B cell (primary cell): ENCODE data around the gene ZSCAN25. TPM values are rescaled to one million over a fixed set of nuclear protein-coding genes. Genes with fewer than 3 reads are reported as not detected.
"Not testable (repeated sequence)": the region's sequence is repeated elsewhere in the genome, so short reads cannot be mapped to it uniquely, and the experiment has no call there.

Experiments
- ATAC-seq: fragments of 200-7000 bp; cut with Tn5 transposase; one replicate; pipeline ENCODE4 v1.10.0; 2021; ENCODE audit warnings: low read depth, mild to moderate bottlenecking, moderate number of reproducible peaks, moderate library complexity
- CTCF ChIA-PET: fragments of 350-600 bp; sonication (Branson Sonifier 250); formaldehyde crosslinking; loops from one replicate; lab custom pipeline; 2021; ENCODE audit warnings: antibody characterized with exemption, inconsistent platforms; lab: Charles Lee
- POLR2A ChIA-PET: fragments of 350-600 bp; sonication (Branson Sonifier 250); formaldehyde crosslinking; loops from one replicate; lab custom pipeline; 2021; ENCODE audit warnings: antibody characterized with exemption; lab: Charles Lee
- DNase-seq: peaks from one replicate; pipeline ENCODE4 v3.0.0; 2013
- H2AFZ ChIP-seq: 2 replicates; pipeline ENCODE4 v1.6.1; 2012; ENCODE audit warnings: mild to moderate bottlenecking, low read depth, low read length; ENCODE audit not compliant: insufficient read depth, poor library complexity, severe bottlenecking
- H3K27ac ChIP-seq, 2 donors: 1 replicate in 1 of 2; 2 replicates in 1 of 2; pipeline ENCODE4 v1.5.1; 2012 to 2013; ENCODE audit warnings: low read length in 2 of 2, mild to moderate bottlenecking in 2 of 2, moderate library complexity in 1 of 2
- H3K27me3 ChIP-seq, 4 experiments: fragments of 200-600 bp in 1 of 4; sonication (generic) in 1 of 4; replicated peaks in 1 of 4; 1 replicate in 2 of 4; 2 replicates in 2 of 4; pipeline versions ENCODE4 v1.6.1 to v1.7.0; 2013 to 2016; ENCODE audit warnings: low read length in 3 of 4, mild to moderate bottlenecking in 2 of 4, mixed read lengths in 1 of 4, moderate library complexity in 1 of 4; ENCODE audit not compliant: insufficient read depth in 4 of 4, control insufficient read depth in 3 of 4; ENCODE audit errors: control extremely low read depth in 1 of 4
- H3K36me3 ChIP-seq, 2 experiments: replicated peaks in 1 of 2; 1 replicate in 1 of 2; 2 replicates in 1 of 2; pipeline versions ENCODE4 v1.6.1 to v1.7.1; 2013; ENCODE audit warnings: low read length in 1 of 2; ENCODE audit not compliant: insufficient read depth in 2 of 2, control insufficient read depth in 1 of 2; ENCODE audit errors: control extremely low read depth in 1 of 2, extremely low read depth in 1 of 2
- H3K4me1 ChIP-seq, 2 donors: fragments of 200-600 bp in 1 of 2; sonication (generic) in 1 of 2; 1 replicate in 1 of 2; 2 replicates in 1 of 2; pipeline versions ENCODE4 v1.5.1 to v1.6.1; 2013 to 2017; ENCODE audit warnings: low read length in 2 of 2; ENCODE audit not compliant: control insufficient read depth in 2 of 2, insufficient read depth in 2 of 2
- H3K4me2 ChIP-seq: replicated peaks from 2 replicates; pipeline ENCODE3; 2012; ENCODE audit warnings: mild to moderate bottlenecking, low read depth, low read length; ENCODE audit not compliant: poor library complexity, severe bottlenecking
- H3K4me3 ChIP-seq, 5 experiments: fragments of 200-600 bp in 1 of 5; sonication (generic) in 1 of 5; 1 replicate in 3 of 5; 2 replicates in 2 of 5; pipeline versions ENCODE4 v1.5.1 to v1.7.0; 2011 to 2016; ENCODE audit warnings: low read length in 4 of 5, mild to moderate bottlenecking in 4 of 5, low read depth in 2 of 5, control low read depth in 1 of 5, moderate library complexity in 1 of 5; ENCODE audit not compliant: insufficient read depth in 1 of 5; ENCODE audit errors: control extremely low read depth in 1 of 5, extremely low read depth in 1 of 5
- H3K79me2 ChIP-seq: fragments of 200-600 bp; sonication (generic); one replicate; pipeline ENCODE4 v1.6.0; 2016; ENCODE audit warnings: low read length; ENCODE audit not compliant: control insufficient read depth, insufficient read depth
- H3K9ac ChIP-seq: fragments of 200-600 bp; sonication (generic); 2 replicates; pipeline ENCODE4 v1.6.1; 2017; ENCODE audit warnings: mild to moderate bottlenecking, low read length, moderate library complexity
- H3K9me3 ChIP-seq, 3 donors: one replicate each; pipeline versions ENCODE4 v1.6.1 to v1.7.1; 2013; ENCODE audit warnings: low read length in 2 of 3; ENCODE audit not compliant: control insufficient read depth in 2 of 3, insufficient read depth in 1 of 3; ENCODE audit errors: control extremely low read depth in 1 of 3
- H4K20me1 ChIP-seq: 2 replicates; pipeline ENCODE4 v1.6.0; 2012; ENCODE audit warnings: mild to moderate bottlenecking, low read length; ENCODE audit not compliant: insufficient read depth, control insufficient read depth, poor library complexity, severe bottlenecking
- H3K27ac Mint-ChIP-seq: one replicate; pipeline ENCODE4 v1.8.0; 2021; ENCODE audit warnings: mixed read lengths
- H3K27me3 Mint-ChIP-seq: one replicate; pipeline ENCODE4 v1.8.0; 2021; ENCODE audit warnings: mixed read lengths
- H3K4me1 Mint-ChIP-seq: one replicate; pipeline ENCODE4 v1.8.0; 2021; ENCODE audit warnings: mixed read lengths
- H3K4me3 Mint-ChIP-seq: one replicate; pipeline ENCODE4 v1.8.0; 2021; ENCODE audit warnings: mixed read lengths
- H3K9me3 Mint-ChIP-seq: one replicate; pipeline ENCODE4 v1.8.0; 2022; ENCODE audit warnings: mixed read lengths; ENCODE audit not compliant: insufficient read depth
- CTCF ChIP-seq: fragments of 200-600 bp; IDR thresholded peaks from one replicate; pipeline ENCODE4 v1.8.0; 2022; ENCODE audit warnings: antibody characterized with exemption, mild to moderate bottlenecking
- EZH2 ChIP-seq: IDR thresholded peaks from 2 replicates; pipeline ENCODE4 v1.6.1; 2012; ENCODE audit warnings: borderline replicate concordance, low read depth, mild to moderate bottlenecking, moderate library complexity, low read length; ENCODE audit not compliant: insufficient read depth, poor library complexity, severe bottlenecking
- WGBS: methylation state at CpG from one replicate; pipeline ENCODE4 v1.1.5; 2013; ENCODE audit warnings: missing lambda C conversion rate; ENCODE audit not compliant: insufficient coverage; 5-methylcytosine and 5-hydroxymethylcytosine counted together
- intact Hi-C: fragments of 100-400 bp; cut with micrococcal nuclease; formaldehyde crosslinking; loops from one replicate; pipeline ENCODE4 v1.10.0; 2022
- polyA plus RNA-seq: library from polyadenylated mRNA; depleted of rRNA; stranded (reverse); fragments of >200 nt; gene quantifications from 2 replicates; pipeline ENCODE4 v1.2.3, GENCODE V29; 2012
- total RNA-seq, 2 donors: library from RNA; stranded (reverse); fragments of 120-200 nt in 1 of 2; gene quantifications; 1 replicate in 1 of 2; 2 replicates in 1 of 2; pipeline versions ENCODE4 v1.2.3 to v1.2.4, GENCODE V29; 2013 to 2022

ZSCAN25 gene
- total and polyA plus RNA-seq, 2 donors (not counting 1 experiment from before 2014, with no cell fraction given): 11.8 to 39.5 TPM

DNA sequence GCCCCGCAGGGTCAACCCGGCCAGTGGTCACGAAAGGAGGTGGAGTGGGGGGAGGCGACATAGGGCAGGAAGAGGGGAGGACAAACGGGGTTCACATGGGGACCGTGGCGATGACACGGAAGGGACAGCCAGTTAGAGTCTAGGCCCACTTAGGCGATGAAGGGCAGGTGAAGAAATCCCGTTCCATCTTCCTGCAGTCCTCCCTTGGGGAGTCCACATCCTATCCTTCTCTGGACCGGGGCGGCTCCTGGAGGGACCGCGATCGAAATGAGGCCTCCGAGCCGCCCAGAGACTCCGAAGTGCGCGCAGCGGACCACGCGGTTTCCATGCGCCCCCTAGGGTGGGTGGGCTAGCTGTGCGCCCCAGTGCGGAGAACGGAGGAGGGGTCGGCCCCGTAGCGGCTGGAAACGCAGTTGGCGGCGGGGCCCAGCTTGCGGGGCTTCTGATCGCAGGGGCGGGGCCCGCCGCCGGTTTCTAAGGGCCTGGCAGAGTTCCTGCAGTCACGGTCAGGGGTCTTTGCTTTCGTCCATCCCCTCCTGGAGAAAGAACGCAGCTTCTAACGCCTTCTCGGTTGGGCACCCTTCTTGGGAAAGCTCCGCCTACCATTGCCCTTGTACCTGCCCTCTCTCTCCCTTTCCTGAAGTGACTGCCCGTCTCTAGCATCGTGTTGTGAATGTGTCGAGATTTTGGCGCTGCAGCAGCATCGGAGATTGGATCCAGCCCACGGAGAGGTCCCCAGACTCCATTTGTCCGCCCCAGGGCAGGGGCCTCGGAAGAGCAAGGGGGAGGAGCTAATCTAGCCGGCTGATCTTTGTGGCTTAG is 36.6 kb upstream of the ZSCAN25 start:
- peak overlapping the region; percentile 82 for H2AFZ ChIP-seq
- Mint-ChIP-seq H3K4me1 (peaks cover 27% of the 10 kb centered on the region), H3K9me3 (no peaks in the 10 kb centered on the region), H3K4me3 (peak overlapping the region; percentile 96), H3K27me3 (peaks cover 9% of the 10 kb centered on the region), H3K27ac (peak overlapping the region; percentile 87)
- H3K27me3 ChIP-seq: peaks cover 0 to 3% (median 1%) of the 10 kb centered on the region in 4 experiments
- H3K4me2 ChIP-seq: peak overlapping the region; percentile 94
- DNase-seq (peak; percentile 62), ATAC-seq (peak; percentile 83)
- intact Hi-C loops: loop anchor here (1.0 to 2.0 kb wide), 2 partner anchors 21 to 80 kb away; partner anchors contain the start of genes ZNF394 and ZNF655
- 3% methylated on average over 52 of the region's 54 CpGs for WGBS
- no peaks in the 10 kb centered on the region for H4K20me1 ChIP-seq
- peak overlapping the region; percentile 34 to 75 (median 60) for H3K4me3 ChIP-seq
- H3K36me3 ChIP-seq: peaks cover 0 to 3% of the 10 kb centered on the region in 2 experiments
- H3K9me3 ChIP-seq: no peaks in the 10 kb centered on the region
- no peak for TF ChIP-seq EZH2
- peak; percentile 48 for TF ChIP-seq CTCF
- POLR2A ChIA-PET: interaction anchor here (1.9 kb wide), 1 partner anchor 22 kb away, joined by 10 read pairs; the partner anchor contains the start of gene ZNF655
- peak overlapping the region; percentile 75 for H3K9ac ChIP-seq
- peaks cover 3% of the 10 kb centered on the region for H3K79me2 ChIP-seq
- H3K27ac ChIP-seq: no peak overlapping the region
- H3K4me1 ChIP-seq: peaks cover 7 to 19% of the 10 kb centered on the region in 2 donors
- CTCF ChIA-PET: interaction anchor here (0.6 to 1.2 kb wide), 5 partner anchors 22 to 171 kb away, joined by 3 to 4 read pairs (median 3); partner anchors contain the start of genes BUD31, PDAP1 and ZNF655

DNA sequence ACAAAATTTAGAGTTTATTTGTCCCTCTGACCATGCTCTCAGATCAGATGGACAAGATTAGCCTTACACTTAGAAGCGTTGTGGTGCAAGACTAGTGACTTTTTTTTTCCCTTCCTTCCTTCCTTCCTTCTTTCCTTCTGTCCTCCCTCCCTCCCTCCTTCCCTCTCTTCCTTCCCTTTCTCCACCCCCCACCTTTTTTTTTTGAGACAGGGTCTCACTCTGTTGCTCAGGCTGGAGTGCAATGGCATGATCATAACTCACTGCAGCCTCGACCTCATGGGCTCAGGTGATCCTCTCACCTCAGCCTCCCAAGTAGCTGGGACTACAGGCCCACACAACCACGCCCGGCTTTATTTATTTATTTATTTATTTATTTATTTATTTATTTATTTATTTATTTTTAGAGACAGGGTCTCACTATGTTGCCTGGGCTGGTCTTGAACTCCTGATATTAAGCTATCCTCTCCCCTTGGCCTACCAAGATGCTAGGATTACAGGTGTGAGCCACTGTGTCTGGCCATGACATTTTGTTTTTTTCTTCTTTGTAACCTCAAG is 35.9 kb upstream of the ZSCAN25 start:
- intact Hi-C loops: loop anchor here (1.0 to 2.0 kb wide), 2 partner anchors 22 to 81 kb away; partner anchors contain the start of genes ZNF394 and ZNF655
- Histone ChIP-seq H2AFZ (peak overlapping the region; percentile 82), H3K4me3 (peak overlapping the region; percentile 34 to 75 (median 60)), H3K4me2 (peak overlapping the region; percentile 94), H3K9ac (peak overlapping the region; percentile 75), H3K4me1 (peaks cover 7 to 19% of the 10 kb centered on the region in 2 donors)
- H3K27me3 Mint-ChIP-seq, H3K27me3 ChIP-seq, DNase-seq, ATAC-seq, H3K36me3 ChIP-seq, H3K9me3 ChIP-seq, H4K20me1 ChIP-seq, H3K9me3 Mint-ChIP-seq, H3K27ac ChIP-seq, H3K79me2 ChIP-seq: not testable (repeated sequence)
- POLR2A ChIA-PET: interaction anchor here (0.7 to 1.9 kb wide), 2 partner anchors 19 to 22 kb away, joined by 6 to 10 read pairs; partner anchors contain the start of gene ZNF655
- Mint-ChIP-seq H3K4me3 (peak overlapping the region; percentile 96), H3K27ac (peak overlapping the region; percentile 87), H3K4me1 (peaks cover 27% of the 10 kb centered on the region)
- WGBS: 13% methylated on average over 1 of the region's 4 CpGs
- CTCF ChIA-PET: interaction anchor here (0.6 to 1.2 kb wide), 4 partner anchors 24 to 172 kb away, joined by 3 to 4 read pairs (median 3); partner anchors contain the start of genes BUD31 and PDAP1
